Tibial nerve (tissue), 3 donors: ENCODE results near the gene OTOP3.

Experiments used
- POLR2A ChIP-seq, 2 donors: fragments of 450-650 bp; IDR thresholded peaks; one replicate each; pipeline ENCODE4 v1.6.1; 2017; ENCODE audit warnings: antibody characterized with exemption in 2 of 2, mild to moderate bottlenecking in 2 of 2, moderate library complexity in 2 of 2
- TF ChIP-seq, protein P1 (sequence below), 5 experiments: fragments of 200-600 bp in 3 of 5; fragments of 450-650 bp in 2 of 5; sonication (generic) in 3 of 5; IDR thresholded peaks; one replicate each; pipeline ENCODE4 v1.5.1; 2016 to 2019; ENCODE audit warnings: antibody characterized with exemption in 5 of 5, mild to moderate bottlenecking in 3 of 5, moderate library complexity in 2 of 5

DNA sequence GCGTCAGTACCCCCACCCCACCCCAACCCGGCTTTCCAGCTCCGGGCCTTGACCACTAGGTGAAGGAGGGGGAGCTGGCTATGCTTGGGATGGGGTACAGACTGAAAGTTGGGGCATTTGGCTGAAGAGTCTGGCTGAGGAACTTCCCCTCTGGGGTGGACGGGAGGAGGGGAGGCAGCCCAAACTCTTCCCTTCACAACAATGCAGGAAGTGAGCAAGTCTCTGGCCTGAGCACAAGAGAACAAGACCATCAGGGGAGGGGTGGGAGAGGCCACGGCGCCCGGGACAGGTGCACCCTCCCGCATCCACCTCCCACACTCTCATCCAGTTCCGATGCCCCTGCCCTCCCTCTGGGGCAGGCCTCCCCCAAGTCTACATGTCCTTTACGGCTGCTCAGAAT lies 18.3 kb upstream of the OTOP3 start:
- TF ChIP-seq, protein P1, sequence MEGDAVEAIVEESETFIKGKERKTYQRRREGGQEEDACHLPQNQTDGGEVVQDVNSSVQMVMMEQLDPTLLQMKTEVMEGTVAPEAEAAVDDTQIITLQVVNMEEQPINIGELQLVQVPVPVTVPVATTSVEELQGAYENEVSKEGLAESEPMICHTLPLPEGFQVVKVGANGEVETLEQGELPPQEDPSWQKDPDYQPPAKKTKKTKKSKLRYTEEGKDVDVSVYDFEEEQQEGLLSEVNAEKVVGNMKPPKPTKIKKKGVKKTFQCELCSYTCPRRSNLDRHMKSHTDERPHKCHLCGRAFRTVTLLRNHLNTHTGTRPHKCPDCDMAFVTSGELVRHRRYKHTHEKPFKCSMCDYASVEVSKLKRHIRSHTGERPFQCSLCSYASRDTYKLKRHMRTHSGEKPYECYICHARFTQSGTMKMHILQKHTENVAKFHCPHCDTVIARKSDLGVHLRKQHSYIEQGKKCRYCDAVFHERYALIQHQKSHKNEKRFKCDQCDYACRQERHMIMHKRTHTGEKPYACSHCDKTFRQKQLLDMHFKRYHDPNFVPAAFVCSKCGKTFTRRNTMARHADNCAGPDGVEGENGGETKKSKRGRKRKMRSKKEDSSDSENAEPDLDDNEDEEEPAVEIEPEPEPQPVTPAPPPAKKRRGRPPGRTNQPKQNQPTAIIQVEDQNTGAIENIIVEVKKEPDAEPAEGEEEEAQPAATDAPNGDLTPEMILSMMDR (IDR thresholded peaks at IDR 0.05): no peak
- no peak for TF ChIP-seq POLR2A (IDR thresholded peaks at IDR 0.05)
